Kidney (tissue), 14 donors: Measurements from ENCODE around the gene MSRB2. TPM values are rescaled to one million over a fixed set of nuclear protein-coding genes. Genes with fewer than 3 reads are reported as not detected.

Experiments used
- DNase-seq, 5 donors: peaks; one replicate each; pipeline ENCODE4 v3.0.0-alpha.2; 2013 to 2020
- FAIRE-seq: peaks from 2 replicates; lab custom pipeline; 2012; peaks lifted over from hg19 to GRCh38; lab: Jason Lieb, UNC
- H3K27ac ChIP-seq, 2 donors: one replicate each; pipeline ENCODE4 v1.7.0; 2013; ENCODE audit warnings: low read depth in 2 of 2, low read length in 2 of 2, inconsistent platforms in 1 of 2
- H3K27me3 ChIP-seq: one replicate; pipeline ENCODE4 v1.7.1; 2013; ENCODE audit warnings: low read length, inconsistent platforms; ENCODE audit not compliant: control insufficient read depth, insufficient read depth
- H3K36me3 ChIP-seq, 3 donors: one replicate each; pipeline versions ENCODE4 v1.7.0 to v1.7.1; 2013; ENCODE audit warnings: low read length in 3 of 3, control low read depth in 1 of 3, inconsistent platforms in 1 of 3; ENCODE audit not compliant: insufficient read depth in 3 of 3, control insufficient read depth in 2 of 3
- H3K4me1 ChIP-seq, 3 donors: one replicate each; pipeline versions ENCODE4 v1.7.0 to v1.7.1; 2013; ENCODE audit warnings: low read length in 3 of 3, inconsistent platforms in 1 of 3, low read depth in 1 of 3; ENCODE audit not compliant: control insufficient read depth in 2 of 3, insufficient read depth in 2 of 3
- H3K4me3 ChIP-seq, 3 donors: one replicate each; pipeline versions ENCODE4 v1.7.0 to v1.8.1; 2013; ENCODE audit warnings: low read length in 3 of 3, control low read depth in 1 of 3, inconsistent platforms in 1 of 3
- H3K9ac ChIP-seq, 3 donors: one replicate each; pipeline versions ENCODE4 v1.7.0 to v1.7.1; 2013; ENCODE audit warnings: low read length in 3 of 3, control low read depth in 1 of 3, inconsistent platforms in 1 of 3
- H3K9me3 ChIP-seq, 3 donors: one replicate each; pipeline versions ENCODE4 v1.7.0 to v1.7.1; 2013; ENCODE audit warnings: low read length in 3 of 3, control low read depth in 1 of 3, inconsistent platforms in 1 of 3; ENCODE audit not compliant: control insufficient read depth in 2 of 3, insufficient read depth in 1 of 3
- intact Hi-C: fragments of 100-400 bp; cut with DNase I; formaldehyde crosslinking; loops from one replicate; pipeline ENCODE4 v1.11.1; 2022
- polyA plus RNA-seq: library from polyadenylated mRNA; stranded (reverse); fragments of 350-450 nt; fragmentation: Illumina TruSeq; extraction: RNeasy Lipid Tissue Mini Kit (QIAGEN cat#74804); gene quantifications from one replicate; pipeline ENCODE4 v1.2.3, GENCODE V29; 2014; ENCODE audit warnings: low read depth, low replicate concordance; ENCODE audit not compliant: insufficient read depth
- total RNA-seq: library from RNA; stranded (reverse); fragmentation: NEBNext Ultra II Directional; extraction: Animal tissue kit (Norgen Biotek cat#: 25700); gene quantifications from one replicate; pipeline ENCODE4 v1.2.1, GENCODE V29; 2021
- TF ChIP-seq, protein P1 (sequence below): IDR thresholded peaks from 3 replicates; pipeline ENCODE4 v1.5.1; 2012; ENCODE audit warnings: mild to moderate bottlenecking, moderate library complexity, borderline replicate concordance; ENCODE audit not compliant: insufficient read depth; ENCODE audit errors: extremely low read depth
- donor health status: control.
- donor health status: control.
- donor health status: control.
- donor health status: control.
- donor health status: control.
- donor health status: DM: yes; HTN: yes; CAD: no.
- donor health status: Normal renal cell carcinoma (clear cell type).

The MSRB2 gene
- total and polyA plus RNA-seq, 2 donors from 2014 or later: 39.9 to 131 TPM

DNA sequence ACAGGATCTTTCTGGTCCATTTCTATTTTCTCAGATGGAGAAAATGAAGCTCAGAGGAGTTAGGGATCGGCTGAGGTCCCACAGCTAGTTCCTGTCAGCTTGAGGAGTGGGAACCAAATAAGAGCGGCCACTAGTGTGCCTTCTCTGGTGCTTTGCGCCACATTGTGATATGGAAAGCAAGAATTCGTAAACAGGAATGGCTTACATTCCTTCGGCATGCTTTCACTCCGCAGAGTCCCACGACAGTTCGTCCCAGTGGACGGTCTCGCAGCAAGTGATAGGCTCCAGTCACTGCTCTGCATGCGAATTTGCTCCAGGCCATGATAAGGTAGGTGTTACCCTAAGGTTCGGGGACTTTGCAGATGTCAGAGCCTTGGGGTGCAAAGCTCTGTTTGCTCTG is 55.2 kb downstream of the MSRB2 start:
- Histone ChIP-seq H3K27ac (no peak overlapping the region), H3K27me3 (no peaks in the 10 kb centered on the region), H3K9me3 (no peaks in the 10 kb centered on the region), H3K36me3 (no peaks in the 10 kb centered on the region), H3K4me3 (no peak overlapping the region), H3K4me1 (no peaks in the 10 kb centered on the region), H3K9ac (no peak overlapping the region)
- TF ChIP-seq, protein P1, sequence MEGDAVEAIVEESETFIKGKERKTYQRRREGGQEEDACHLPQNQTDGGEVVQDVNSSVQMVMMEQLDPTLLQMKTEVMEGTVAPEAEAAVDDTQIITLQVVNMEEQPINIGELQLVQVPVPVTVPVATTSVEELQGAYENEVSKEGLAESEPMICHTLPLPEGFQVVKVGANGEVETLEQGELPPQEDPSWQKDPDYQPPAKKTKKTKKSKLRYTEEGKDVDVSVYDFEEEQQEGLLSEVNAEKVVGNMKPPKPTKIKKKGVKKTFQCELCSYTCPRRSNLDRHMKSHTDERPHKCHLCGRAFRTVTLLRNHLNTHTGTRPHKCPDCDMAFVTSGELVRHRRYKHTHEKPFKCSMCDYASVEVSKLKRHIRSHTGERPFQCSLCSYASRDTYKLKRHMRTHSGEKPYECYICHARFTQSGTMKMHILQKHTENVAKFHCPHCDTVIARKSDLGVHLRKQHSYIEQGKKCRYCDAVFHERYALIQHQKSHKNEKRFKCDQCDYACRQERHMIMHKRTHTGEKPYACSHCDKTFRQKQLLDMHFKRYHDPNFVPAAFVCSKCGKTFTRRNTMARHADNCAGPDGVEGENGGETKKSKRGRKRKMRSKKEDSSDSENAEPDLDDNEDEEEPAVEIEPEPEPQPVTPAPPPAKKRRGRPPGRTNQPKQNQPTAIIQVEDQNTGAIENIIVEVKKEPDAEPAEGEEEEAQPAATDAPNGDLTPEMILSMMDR: no peak
- DNase-seq (no peak), FAIRE-seq (no peak)
- intact Hi-C loops: no loop called here

DNA sequence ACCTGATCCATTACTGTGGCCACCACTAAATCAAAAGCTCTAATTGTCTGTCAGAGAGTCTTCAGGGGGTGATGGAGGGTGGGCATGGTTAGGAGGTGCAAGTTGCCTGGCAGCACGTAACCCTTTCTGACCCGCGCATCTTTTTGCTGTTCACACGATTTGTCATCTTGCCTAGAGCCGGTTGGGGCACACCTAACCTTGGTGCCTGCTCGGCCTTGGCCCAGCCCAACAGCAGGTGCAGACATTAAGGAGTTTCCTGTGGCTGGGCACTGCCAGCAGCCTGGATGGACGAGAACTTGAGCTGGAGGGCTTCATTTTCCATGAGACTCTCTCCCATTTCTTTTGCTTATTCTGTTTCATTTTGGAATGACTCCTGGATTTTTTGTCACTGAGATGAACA is 55.7 kb downstream of the MSRB2 start:
- H3K4me3 ChIP-seq: no peak overlapping the region
- intact Hi-C loops: no loop called here
- TF ChIP-seq, protein P1: no peak
- no peak overlapping the region for H3K27ac ChIP-seq
- H3K9ac ChIP-seq: no peak overlapping the region
- H3K4me1 ChIP-seq: no peaks in the 10 kb centered on the region
- no peak for DNase-seq
- no peaks in the 10 kb centered on the region for H3K27me3 ChIP-seq
- no peaks in the 10 kb centered on the region for H3K9me3 ChIP-seq
- no peaks in the 10 kb centered on the region for H3K36me3 ChIP-seq
- FAIRE-seq: no peak

DNA sequence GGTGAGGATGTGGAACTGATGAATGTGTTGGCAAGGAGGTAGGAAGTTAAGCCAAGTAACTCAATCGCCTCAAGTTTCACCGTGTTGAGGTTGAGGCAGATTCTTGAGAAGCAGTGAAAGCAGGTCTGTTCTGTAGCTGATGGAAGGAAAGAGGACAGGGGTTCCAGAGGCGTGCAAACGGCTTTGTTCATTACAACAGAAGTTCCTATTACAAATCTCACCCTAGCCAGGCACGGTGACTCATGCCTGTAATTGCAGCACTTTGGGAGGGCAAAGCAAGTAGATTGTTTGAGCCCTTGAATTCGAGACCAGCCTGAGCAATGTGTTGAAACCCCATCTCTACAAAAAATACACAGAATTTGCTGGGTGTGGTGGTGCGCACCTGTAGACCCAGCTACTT is 59.8 kb downstream of the MSRB2 start:
- no peaks in the 10 kb centered on the region for H3K9me3 ChIP-seq
- intact Hi-C loops: no loop called here
- no peaks in the 10 kb centered on the region for H3K27me3 ChIP-seq
- no peaks in the 10 kb centered on the region for H3K36me3 ChIP-seq
- H3K27ac ChIP-seq: no peak overlapping the region
- no peak overlapping the region for H3K9ac ChIP-seq
- H3K4me3 ChIP-seq: no peak overlapping the region
- TF ChIP-seq, protein P1: no peak
- H3K4me1 ChIP-seq: peaks cover 3 to 11% (median 6%) of the 10 kb centered on the region in 3 donors
- no peak for DNase-seq
- no peak for FAIRE-seq

DNA sequence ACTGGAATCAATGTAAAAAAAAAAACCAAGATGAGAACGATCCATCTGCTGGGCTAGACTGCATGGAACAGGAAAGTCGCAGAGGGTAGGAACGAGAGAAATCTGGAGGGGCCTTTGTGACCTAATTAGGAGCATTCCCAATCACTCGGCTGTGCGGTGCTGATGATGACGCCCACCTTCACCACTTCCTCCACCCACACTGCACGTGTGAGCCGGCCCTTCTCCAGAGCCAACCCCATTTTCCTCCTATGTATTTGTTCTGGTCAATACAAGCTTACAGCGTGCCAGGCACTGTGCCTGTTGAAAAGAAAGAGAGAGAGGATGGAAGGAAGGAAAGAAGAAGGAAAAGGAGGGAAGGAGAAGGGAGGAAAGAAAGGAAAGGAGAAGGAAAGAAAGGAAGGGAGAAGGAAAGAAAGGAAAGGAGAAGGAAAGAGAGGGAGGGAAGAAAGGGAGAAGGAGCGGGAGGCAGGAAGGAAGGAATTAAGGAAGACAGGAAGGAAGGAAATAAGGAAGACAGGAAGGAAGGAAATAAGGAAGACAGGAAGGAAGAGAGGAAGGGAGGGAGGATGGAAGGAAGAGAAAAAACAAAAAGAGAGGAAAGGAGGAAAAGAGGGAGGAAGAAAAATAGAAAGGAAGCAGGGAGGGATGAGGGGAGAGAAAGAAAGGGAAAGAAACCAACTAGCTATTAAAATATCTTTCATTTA is 61.2 kb downstream of the MSRB2 start:
- intact Hi-C loops: no loop called here
- Histone ChIP-seq H3K27ac (no peak overlapping the region), H3K4me1 (peaks cover 3 to 11% (median 6%) of the 10 kb centered on the region in 3 donors), H3K9me3 (no peaks in the 10 kb centered on the region), H3K27me3 (no peaks in the 10 kb centered on the region), H3K36me3 (no peaks in the 10 kb centered on the region), H3K4me3 (no peak overlapping the region), H3K9ac (no peak overlapping the region)
- FAIRE-seq (no peak), DNase-seq (no peak)
- TF ChIP-seq, protein P1: no peak
